Measurements from ENCODE around the gene CNNM1. TPM values are rescaled to one million over a fixed set of nuclear protein-coding genes. Genes with fewer than 3 reads are reported as not detected.

The CNNM1 gene
- total RNA-seq, 4 donors from 2014 or later = 0.88 to 1.7 (median 1.5) TPM; not detected in 1

- Histone ChIP-seq H3K4me1 (no peaks in the 10 kb centered on the region), H3K4me3 (no peak overlapping the region), H3K9me3 (no peaks in the 10 kb centered on the region), H3K27me3 (no peaks in the 10 kb centered on the region), H3K27ac (no peak overlapping the region), H3K36me3 (no peaks in the 10 kb centered on the region)
- TF ChIP-seq POLR2A (IDR thresholded peaks at IDR 0.05) = no peak
- no peak for TF ChIP-seq CTCF (IDR thresholded peaks at IDR 0.05)
- DNase-seq = no peak
- intact Hi-C loops (cut with DNase I; ENCODE audit: low total_unique reads) = no loop called here
Measured at GRCh38 chr10:99399664-99400063, 70.5 kb downstream of the CNNM1 start.

GRCh38 chr10:99403674-99404073 is 74.5 kb downstream of the CNNM1 start:
- no peak overlapping the region for H3K4me3 ChIP-seq
- intact Hi-C loops (cut with DNase I; ENCODE audit: low total_unique reads) = no loop called here
- no peaks in the 10 kb centered on the region for H3K27me3 ChIP-seq
- TF ChIP-seq CTCF (IDR thresholded peaks at IDR 0.05) = no peak
- no peak for TF ChIP-seq POLR2A (IDR thresholded peaks at IDR 0.05)
- no peak overlapping the region for H3K27ac ChIP-seq
- H3K36me3 ChIP-seq = no peaks in the 10 kb centered on the region
- H3K4me1 ChIP-seq = no peaks in the 10 kb centered on the region
- H3K9me3 ChIP-seq = no peaks in the 10 kb centered on the region
- DNase-seq = no peak

- H3K9me3 ChIP-seq = no peaks in the 10 kb centered on the region
- no peak for DNase-seq
- H3K27me3 ChIP-seq = no peaks in the 10 kb centered on the region
- no peaks in the 10 kb centered on the region for H3K4me1 ChIP-seq
- H3K27ac ChIP-seq = no peak overlapping the region
- intact Hi-C loops (cut with DNase I; ENCODE audit: low total_unique reads) = no loop called here
- H3K4me3 ChIP-seq = no peak overlapping the region
- TF ChIP-seq POLR2A (IDR thresholded peaks at IDR 0.05) (no peak), CTCF (IDR thresholded peaks at IDR 0.05) (no peak)
- H3K36me3 ChIP-seq = no peaks in the 10 kb centered on the region
Measured at GRCh38 chr10:99406149-99406548, 77.0 kb downstream of the CNNM1 start.

GRCh38 chr10:99410146-99410545 is 81.0 kb downstream of the CNNM1 start:
- no peak overlapping the region for H3K4me3 ChIP-seq
- TF ChIP-seq CTCF (IDR thresholded peaks at IDR 0.05) = no peak
- TF ChIP-seq POLR2A (IDR thresholded peaks at IDR 0.05) = no peak
- intact Hi-C loops (cut with DNase I; ENCODE audit: low total_unique reads) = no loop called here
- no peak for DNase-seq
- H3K36me3 ChIP-seq = no peaks in the 10 kb centered on the region
- H3K4me1 ChIP-seq = no peaks in the 10 kb centered on the region
- no peaks in the 10 kb centered on the region for H3K9me3 ChIP-seq
- no peaks in the 10 kb centered on the region for H3K27me3 ChIP-seq
- no peak overlapping the region for H3K27ac ChIP-seq

- intact Hi-C loops (cut with DNase I; ENCODE audit: low total_unique reads) = no loop called here
- H3K9me3 ChIP-seq = no peaks in the 10 kb centered on the region
- H3K27me3 ChIP-seq = no peaks in the 10 kb centered on the region
- TF ChIP-seq CTCF (IDR thresholded peaks at IDR 0.05) = no peak
- no peak overlapping the region for H3K4me3 ChIP-seq
- no peak for DNase-seq
- no peaks in the 10 kb centered on the region for H3K4me1 ChIP-seq
- no peaks in the 10 kb centered on the region for H3K36me3 ChIP-seq
- no peak overlapping the region for H3K27ac ChIP-seq
Measured at GRCh38 chr10:99410876-99411275, 81.7 kb downstream of the CNNM1 start.

Data from uterus (tissue), 4 donors.